CD14-positive monocyte (primary cell): ENCODE data around the gene JMJD1C. TPM values are rescaled to one million over a fixed set of nuclear protein-coding genes. Genes with fewer than 3 reads are reported as not detected.

Experiments used
- DNase-seq, 3 donors: peaks; one replicate each; pipeline ENCODE4 v3.0.0-alpha.2; 2011 to 2022
- H2AFZ ChIP-seq: 2 replicates; pipeline ENCODE4 v1.6.0; 2012; ENCODE audit warnings: mild to moderate bottlenecking, low read depth, low read length, inconsistent platforms; ENCODE audit not compliant: insufficient read depth, poor library complexity, severe bottlenecking
- H3K27ac ChIP-seq, 2 donors: 1 replicate in 1 of 2; 2 replicates in 1 of 2; pipeline ENCODE4 v1.5.1; 2012 to 2013; ENCODE audit warnings: low read length in 2 of 2, control low read depth in 1 of 2, inconsistent platforms in 1 of 2, low read depth in 1 of 2, mild to moderate bottlenecking in 1 of 2
- H3K27me3 ChIP-seq, 2 donors: one replicate each; pipeline versions ENCODE4 v1.6.0 to v1.6.1; 2011 to 2013; ENCODE audit warnings: low read length in 2 of 2; ENCODE audit not compliant: control insufficient read depth in 2 of 2, insufficient read depth in 2 of 2
- H3K36me3 ChIP-seq, 2 donors: replicated peaks in 1 of 2; 1 replicate in 1 of 2; 2 replicates in 1 of 2; pipeline versions ENCODE4 v1.5.1 to v1.6.1; 2012 to 2013; ENCODE audit warnings: low read length in 2 of 2, control low read depth in 1 of 2, inconsistent platforms in 1 of 2, mild to moderate bottlenecking in 1 of 2; ENCODE audit not compliant: insufficient read depth in 2 of 2, control insufficient read depth in 1 of 2
- H3K4me1 ChIP-seq, 2 donors: 1 replicate in 1 of 2; 2 replicates in 1 of 2; pipeline versions ENCODE4 v1.5.1 to v1.6.1; 2012 to 2013; ENCODE audit warnings: low read length in 2 of 2, control low read depth in 1 of 2, inconsistent platforms in 1 of 2, mild to moderate bottlenecking in 1 of 2, moderate library complexity in 1 of 2; ENCODE audit not compliant: insufficient read depth in 2 of 2, control insufficient read depth in 1 of 2
- H3K4me2 ChIP-seq: replicated peaks from 2 replicates; pipeline ENCODE3; 2012; ENCODE audit warnings: low read length, moderate library complexity, mild to moderate bottlenecking; ENCODE audit not compliant: poor library complexity, severe bottlenecking; ENCODE audit errors: extremely low read depth
- H3K4me3 ChIP-seq, 3 experiments: fragments of 200-600 bp in 1 of 3; sonication (generic) in 1 of 3; replicated peaks in 1 of 3; 1 replicate in 2 of 3; 2 replicates in 1 of 3; pipeline ENCODE4 v1.5.1; 2011 to 2013; ENCODE audit warnings: low read length in 3 of 3, mild to moderate bottlenecking in 3 of 3, control low read depth in 2 of 3, low read depth in 2 of 3, inconsistent platforms in 1 of 3, moderate library complexity in 1 of 3
- H3K79me2 ChIP-seq: 2 replicates; pipeline ENCODE4 v1.6.0; 2012; ENCODE audit warnings: mild to moderate bottlenecking, control low read depth, inconsistent platforms, low read length, moderate library complexity; ENCODE audit not compliant: insufficient read depth
- H3K9ac ChIP-seq: 2 replicates; pipeline ENCODE4 v1.6.0; 2017; ENCODE audit warnings: low read length, mild to moderate bottlenecking; ENCODE audit not compliant: insufficient read depth, poor library complexity, severe bottlenecking
- H3K9me3 ChIP-seq, 2 donors: replicated peaks in 1 of 2; 1 replicate in 1 of 2; 2 replicates in 1 of 2; pipeline versions ENCODE4 v1.5.1 to v1.6.1; 2012 to 2013; ENCODE audit warnings: low read length in 2 of 2, control low read depth in 1 of 2; ENCODE audit not compliant: control insufficient read depth in 1 of 2, insufficient read depth in 1 of 2
- H4K20me1 ChIP-seq: 2 replicates; pipeline ENCODE4 v1.6.0; 2012; ENCODE audit warnings: mild to moderate bottlenecking, low read length, control low read depth, moderate library complexity; ENCODE audit not compliant: insufficient read depth
- H3K27ac Mint-ChIP-seq, 7 donors: one replicate each; pipeline ENCODE4 v1.8.0; 2020; ENCODE audit warnings: mild to moderate bottlenecking in 7 of 7, mixed read lengths in 7 of 7, moderate library complexity in 6 of 7, inconsistent platforms in 2 of 7
- H3K27me3 Mint-ChIP-seq, 3 donors: one replicate each; pipeline ENCODE4 v1.8.0; 2021 to 2022; ENCODE audit warnings: low read depth in 3 of 3, mild to moderate bottlenecking in 3 of 3, mixed read lengths in 3 of 3, moderate library complexity in 3 of 3, inconsistent platforms in 1 of 3
- H3K36me3 Mint-ChIP-seq, 2 donors: one replicate each; pipeline ENCODE4 v1.8.0; 2020; ENCODE audit warnings: mixed read lengths in 2 of 2, inconsistent platforms in 1 of 2, mild to moderate bottlenecking in 1 of 2
- H3K4me1 Mint-ChIP-seq: one replicate; pipeline ENCODE4 v1.8.0; 2020; ENCODE audit warnings: mild to moderate bottlenecking, mixed read lengths
- H3K4me3 Mint-ChIP-seq, 2 donors: one replicate each; pipeline ENCODE4 v1.8.0; 2020; ENCODE audit warnings: mild to moderate bottlenecking in 2 of 2, mixed read lengths in 2 of 2, moderate library complexity in 1 of 2
- H3K9me3 Mint-ChIP-seq, 7 donors: one replicate each; pipeline ENCODE4 v1.8.0; 2020 to 2022; ENCODE audit warnings: mixed read lengths in 7 of 7, mild to moderate bottlenecking in 6 of 7, moderate library complexity in 6 of 7, inconsistent platforms in 2 of 7
- WGBS: methylation state at CpG from one replicate; pipeline ENCODE4 v1.1.5; 2013; ENCODE audit warnings: missing lambda C conversion rate; ENCODE audit not compliant: insufficient coverage; 5-methylcytosine and 5-hydroxymethylcytosine counted together
- intact Hi-C, 2 donors: fragments of 100-400 bp; cut with micrococcal nuclease; formaldehyde crosslinking; loops; one replicate each; pipeline versions ENCODE4 v1.15.0 to v1.15.1; 2023
- polyA plus RNA-seq, 3 donors: library from polyadenylated mRNA; depleted of rRNA in 1 of 3; unstranded in 2 of 3; stranded (reverse) in 1 of 3; fragments of 300-500 nt in 2 of 3; fragments of >200 nt in 1 of 3; fragmentation: Illumina TruSeq in 2 of 3; gene quantifications; 1 replicate in 2 of 3; 2 replicates in 1 of 3; pipeline ENCODE4 v1.2.3, GENCODE V29; 2012 to 2021
- TF ChIP-seq, protein P1 (sequence below): fragments of 200-600 bp; IDR thresholded peaks from one replicate; pipeline ENCODE4 v1.8.0; 2022; ENCODE audit warnings: antibody characterized with exemption, mild to moderate bottlenecking

The JMJD1C gene
- polyA plus RNA-seq, 3 donors: 27.8 to 84.8 (median 46.5) TPM

DNA sequence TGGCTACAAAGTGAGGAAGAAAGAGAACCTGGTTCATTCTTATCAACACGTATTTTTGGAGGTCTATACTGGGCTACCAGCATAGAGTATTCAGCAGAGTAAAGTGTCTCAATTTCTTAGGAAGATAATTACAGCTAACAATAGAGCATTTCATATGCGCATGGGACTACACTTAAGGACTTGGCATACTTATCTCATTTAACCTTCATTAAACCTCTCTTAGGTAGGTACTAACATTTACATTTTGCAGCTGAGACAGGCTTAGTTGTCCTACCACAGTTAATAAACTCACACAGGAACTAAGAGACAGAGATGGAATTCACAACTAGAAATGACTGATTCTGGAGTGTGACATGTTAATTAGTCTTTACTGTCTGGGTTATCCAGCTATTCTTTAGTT lies 266.1 kb downstream of the JMJD1C start:
- H3K27ac Mint-ChIP-seq: peak overlapping the region in 1 of 7 donors; percentile 4
- H2AFZ ChIP-seq: no peak overlapping the region

DNA sequence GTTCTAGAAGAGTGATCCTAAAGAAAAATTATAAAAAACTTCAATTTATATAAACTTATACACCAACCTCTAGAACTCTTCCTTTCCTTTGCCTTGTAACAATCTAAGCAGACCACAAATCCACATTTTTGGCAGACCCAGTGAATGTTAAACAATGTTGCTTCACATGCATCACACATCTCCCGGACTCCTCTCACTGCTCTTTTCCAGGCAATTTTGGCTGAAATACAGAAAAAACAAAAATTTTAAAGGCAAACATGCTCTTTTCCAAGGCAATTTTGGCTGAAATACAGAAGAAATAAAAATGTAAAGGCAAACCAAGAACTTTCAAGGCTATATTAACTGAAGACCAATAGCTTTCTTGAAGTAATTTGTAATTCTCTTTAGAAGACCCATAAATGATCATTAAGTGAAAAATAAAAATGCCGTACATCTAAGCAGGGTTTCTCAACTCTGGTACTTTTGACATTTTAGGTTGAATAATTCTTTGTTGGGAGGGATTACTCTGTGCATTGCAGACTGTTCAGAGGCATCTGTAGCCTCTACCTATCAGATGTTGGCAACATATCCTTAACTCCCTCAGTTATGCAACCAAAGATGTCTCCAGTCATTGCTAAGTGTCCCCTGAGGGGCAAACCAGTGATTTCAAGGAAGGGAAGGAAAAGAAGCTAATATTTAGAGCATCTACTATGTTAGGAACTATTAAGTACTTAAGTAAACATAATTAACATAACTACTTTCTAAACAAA lies 268.3 kb downstream of the JMJD1C start:
- Histone ChIP-seq H3K9me3 (no peaks in the 10 kb centered on the region), H3K4me3 (no peak overlapping the region), H3K4me2 (no peak overlapping the region), H2AFZ (no peak overlapping the region), H3K4me1 (no peaks in the 10 kb centered on the region), H3K27me3 (no peaks in the 10 kb centered on the region), H4K20me1 (peaks cover 82% of the 10 kb centered on the region), H3K79me2 (peaks cover 6% of the 10 kb centered on the region), H3K36me3 (peaks cover 90 to 97% of the 10 kb centered on the region in 2 donors), H3K9ac (no peak overlapping the region), H3K27ac (no peak overlapping the region)
- Mint-ChIP-seq H3K27ac (peak overlapping the region in 1 of 7 donors; percentile 48), H3K9me3 (peaks cover 0 to 2% (median 0%) of the 10 kb centered on the region in 7 donors), H3K36me3 (peaks cover 75 to 87% of the 10 kb centered on the region in 2 donors), H3K27me3 (no peaks in the 10 kb centered on the region), H3K4me1 (no peaks in the 10 kb centered on the region), H3K4me3 (no peak overlapping the region)
- no peak for DNase-seq
- TF ChIP-seq, protein P1, sequence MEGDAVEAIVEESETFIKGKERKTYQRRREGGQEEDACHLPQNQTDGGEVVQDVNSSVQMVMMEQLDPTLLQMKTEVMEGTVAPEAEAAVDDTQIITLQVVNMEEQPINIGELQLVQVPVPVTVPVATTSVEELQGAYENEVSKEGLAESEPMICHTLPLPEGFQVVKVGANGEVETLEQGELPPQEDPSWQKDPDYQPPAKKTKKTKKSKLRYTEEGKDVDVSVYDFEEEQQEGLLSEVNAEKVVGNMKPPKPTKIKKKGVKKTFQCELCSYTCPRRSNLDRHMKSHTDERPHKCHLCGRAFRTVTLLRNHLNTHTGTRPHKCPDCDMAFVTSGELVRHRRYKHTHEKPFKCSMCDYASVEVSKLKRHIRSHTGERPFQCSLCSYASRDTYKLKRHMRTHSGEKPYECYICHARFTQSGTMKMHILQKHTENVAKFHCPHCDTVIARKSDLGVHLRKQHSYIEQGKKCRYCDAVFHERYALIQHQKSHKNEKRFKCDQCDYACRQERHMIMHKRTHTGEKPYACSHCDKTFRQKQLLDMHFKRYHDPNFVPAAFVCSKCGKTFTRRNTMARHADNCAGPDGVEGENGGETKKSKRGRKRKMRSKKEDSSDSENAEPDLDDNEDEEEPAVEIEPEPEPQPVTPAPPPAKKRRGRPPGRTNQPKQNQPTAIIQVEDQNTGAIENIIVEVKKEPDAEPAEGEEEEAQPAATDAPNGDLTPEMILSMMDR: no peak
- WGBS: no CpG with 5 or more reads among the region's 2 CpGs
- intact Hi-C loops: no loop called here

More for the DNA sequence above, 266.1 kb downstream of the JMJD1C start:
- peaks cover 16% of the 10 kb centered on the region for H3K79me2 ChIP-seq
- Mint-ChIP-seq H3K4me1 (peaks cover 2% of the 10 kb centered on the region), H3K4me3 (no peak overlapping the region), H3K36me3 (peaks cover 68 to 77% of the 10 kb centered on the region in 2 donors), H3K9me3 (peaks cover 0 to 2% (median 0%) of the 10 kb centered on the region in 7 donors), H3K27me3 (no peaks in the 10 kb centered on the region)
- H3K27me3 ChIP-seq: no peaks in the 10 kb centered on the region
- H3K36me3 ChIP-seq: peaks cover 83 to 90% of the 10 kb centered on the region in 2 donors
- H3K4me3 ChIP-seq: no peak overlapping the region
- peaks cover 0 to 3% of the 10 kb centered on the region in 2 donors for H3K4me1 ChIP-seq
- no peak for DNase-seq
- H3K9me3 ChIP-seq: no peaks in the 10 kb centered on the region
- H4K20me1 ChIP-seq: peaks cover 96% of the 10 kb centered on the region
- H3K27ac ChIP-seq: no peak overlapping the region
- no CpG with 5 or more reads among the region's 2 CpGs for WGBS
- no peak overlapping the region for H3K4me2 ChIP-seq
- intact Hi-C loops: no loop called here
- TF ChIP-seq, protein P1: no peak
- H3K9ac ChIP-seq: no peak overlapping the region
